ENCODE results near the gene KLHL3. TPM values are rescaled to one million over a fixed set of nuclear protein-coding genes. Genes with fewer than 3 reads are reported as not detected.

The KLHL3 gene
- total and polyA plus RNA-seq, 10 donors, result 1.3 to 17.9 (median 9.5) TPM

- H3K27ac ChIP-seq, result no peak overlapping the region
- intact Hi-C loops (cut with DNase I; ENCODE audit: low total_unique reads), result no loop called here
- H3K36me3 ChIP-seq, result no peaks in the 10 kb centered on the region
- H3K4me3 ChIP-seq, result no peak overlapping the region
- WGBS, 5 donors, result 33 to 42% (median 38%) methylated on average over 4 of the region's 4 CpGs
- no peak for DNase-seq
- no peaks in the 10 kb centered on the region for H3K9me3 ChIP-seq
- H3K27me3 ChIP-seq (replicated peaks in 1 of 7), result peaks cover 0 to 27% (median 0%) of the 10 kb centered on the region in 7 donors
- TF ChIP-seq POLR2A (IDR thresholded peaks at IDR 0.05) (no peak), POLR2AphosphoS5 (IDR thresholded peaks at IDR 0.05) (no peak), CTCF (IDR thresholded peaks at IDR 0.05 in 8 of 11, conservative IDR thresholded peaks at IDR 0.05 in 3 of 11) (no peak)
- H3K4me1 ChIP-seq, result no peaks in the 10 kb centered on the region
Measured at GRCh38 chr5:137605411-137605810, 130.5 kb downstream of the KLHL3 start.

- no peaks in the 10 kb centered on the region for H3K36me3 ChIP-seq
- peaks cover 0 to 35% (median 0%) of the 10 kb centered on the region in 7 donors for H3K27me3 ChIP-seq (replicated peaks in 1 of 7)
- H3K4me3 ChIP-seq, result no peak overlapping the region
- H3K9me3 ChIP-seq, result no peaks in the 10 kb centered on the region
- DNase-seq, result no peak
- no peaks in the 10 kb centered on the region for H3K4me1 ChIP-seq
- intact Hi-C loops (cut with DNase I; ENCODE audit: low total_unique reads), result no loop called here
- H3K27ac ChIP-seq, result no peak overlapping the region
- no peak for TF ChIP-seq POLR2AphosphoS5 (IDR thresholded peaks at IDR 0.05)
- TF ChIP-seq CTCF (IDR thresholded peaks at IDR 0.05 in 8 of 11, conservative IDR thresholded peaks at IDR 0.05 in 3 of 11), result no peak
- TF ChIP-seq POLR2A (IDR thresholded peaks at IDR 0.05), result no peak
- 28 to 41% (median 31%) methylated on average over 9 of the region's 9 CpGs for WGBS, 5 donors
Measured at GRCh38 chr5:137604348-137605095, 131.4 kb downstream of the KLHL3 start.

- TF ChIP-seq CTCF (IDR thresholded peaks at IDR 0.05 in 8 of 11, conservative IDR thresholded peaks at IDR 0.05 in 3 of 11) (no peak), POLR2AphosphoS5 (IDR thresholded peaks at IDR 0.05) (no peak), POLR2A (IDR thresholded peaks at IDR 0.05) (no peak)
- intact Hi-C loops (cut with DNase I; ENCODE audit: low total_unique reads), result no loop called here
- peaks cover 0 to 41% (median 0%) of the 10 kb centered on the region in 7 donors for H3K27me3 ChIP-seq (replicated peaks in 1 of 7)
- H3K27ac ChIP-seq, result no peak overlapping the region
- H3K4me1 ChIP-seq, result no peaks in the 10 kb centered on the region
- no peaks in the 10 kb centered on the region for H3K9me3 ChIP-seq
- H3K4me3 ChIP-seq, result no peak overlapping the region
- no peaks in the 10 kb centered on the region for H3K36me3 ChIP-seq
- WGBS, 5 donors, result 84 to 96% (median 92%) methylated on average over 1 of the region's 1 CpG
- DNase-seq, result no peak
Measured at GRCh38 chr5:137603891-137604290, 132.0 kb downstream of the KLHL3 start.

- Histone ChIP-seq H3K27ac (no peak overlapping the region), H3K27me3 (replicated peaks in 1 of 7) (peaks cover 0 to 47% (median 0%) of the 10 kb centered on the region in 7 donors), H3K36me3 (no peaks in the 10 kb centered on the region), H3K4me1 (no peaks in the 10 kb centered on the region), H3K4me3 (no peak overlapping the region), H3K9me3 (no peaks in the 10 kb centered on the region)
- intact Hi-C loops (cut with DNase I; ENCODE audit: low total_unique reads), result no loop called here
- TF ChIP-seq POLR2AphosphoS5 (IDR thresholded peaks at IDR 0.05) (no peak), POLR2A (IDR thresholded peaks at IDR 0.05) (no peak), CTCF (IDR thresholded peaks at IDR 0.05 in 8 of 11, conservative IDR thresholded peaks at IDR 0.05 in 3 of 11) (no peak)
- 89 to 96% (median 95%) methylated on average over 6 of the region's 6 CpGs for WGBS, 5 donors
- no peak for DNase-seq
Measured at GRCh38 chr5:137603356-137603755, 132.5 kb downstream of the KLHL3 start.
